Stimulated activated CD4-positive, alpha-beta T cell treated with anti-CD3 and anti-CD28 coated beads, Interleukin-15, amount 100 ng/mL, for 1 hour (primary cell): ENCODE data around the gene PCGF5.
"Not testable (repeated sequence)": the region's sequence is repeated elsewhere in the genome, so short reads cannot be mapped to it uniquely, and the experiment has no call there.

Source experiments
- DNase-seq, 2 donors: peaks; one replicate each; pipeline ENCODE4 v3.0.0-alpha.2; 2020; ENCODE audit warnings: low read depth in 1 of 2, low spot score in 1 of 2

PCGF5 gene

GRCh38 chr10:91284486-91285090 lies 64.1 kb downstream of the PCGF5 start:
- no peak for DNase-seq

- DNase-seq: no peak
Measured at GRCh38 chr10:91286572-91286971, 66.1 kb downstream of the PCGF5 start.

GRCh38 chr10:91287276-91287675 lies 66.8 kb downstream of the PCGF5 start:
- DNase-seq: no peak

- DNase-seq: no peak
Measured at GRCh38 chr10:91287912-91288311, 67.4 kb downstream of the PCGF5 start.

GRCh38 chr10:91289305-91289704 lies 68.8 kb downstream of the PCGF5 start:
- DNase-seq: no peak

GRCh38 chr10:91290607-91291006 lies 70.1 kb downstream of the PCGF5 start:
- no peak for DNase-seq

GRCh38 chr10:91294134-91294906 lies 73.9 kb downstream of the PCGF5 start:
- no peak for DNase-seq

- no peak for DNase-seq
Measured at GRCh38 chr10:91295346-91295745, 74.9 kb downstream of the PCGF5 start.

GRCh38 chr10:91296471-91296870 lies 76.0 kb downstream of the PCGF5 start:
- no peak for DNase-seq

GRCh38 chr10:91298224-91298871 lies 77.9 kb downstream of the PCGF5 start:
- DNase-seq: peak; percentile 52 to 65

GRCh38 chr10:91299999-91300575 lies 79.6 kb downstream of the PCGF5 start:
- DNase-seq: no peak

- not testable (repeated sequence) for DNase-seq
Measured at GRCh38 chr10:91302946-91303345, 82.5 kb downstream of the PCGF5 start.

- DNase-seq: not testable (repeated sequence)
Measured at GRCh38 chr10:91305979-91306378, 85.5 kb downstream of the PCGF5 start.

- no peak for DNase-seq
Measured at GRCh38 chr10:91307489-91307888, 87.0 kb downstream of the PCGF5 start.

GRCh38 chr10:91309711-91310110 lies 89.2 kb downstream of the PCGF5 start:
- no peak for DNase-seq

GRCh38 chr10:91311601-91312381 lies 91.3 kb downstream of the PCGF5 start:
- no peak for DNase-seq

- no peak for DNase-seq
Measured at GRCh38 chr10:91312382-91312733, 91.9 kb downstream of the PCGF5 start.

GRCh38 chr10:91313796-91314485 lies 93.5 kb downstream of the PCGF5 start:
- no peak for DNase-seq

GRCh38 chr10:91316486-91316885 lies 96.0 kb downstream of the PCGF5 start:
- DNase-seq: no peak

GRCh38 chr10:91317541-91317940 lies 97.1 kb downstream of the PCGF5 start:
- no peak for DNase-seq

GRCh38 chr10:91319336-91319735 lies 98.9 kb downstream of the PCGF5 start:
- DNase-seq: no peak
